ENCODE results near the gene CIITA.

Gene CIITA

GRCh38 chr16:10849736-10850477, 27.1 kb upstream of the CIITA start:
- DNase-seq (ENCODE audit: insufficient read length, low spot score): no peak
- FAIRE-seq: no peak

- DNase-seq (ENCODE audit: insufficient read length, low spot score): no peak
- FAIRE-seq: no peak
These were observed 26.5 kb upstream of the CIITA start for GRCh38 chr16:10850478-10850850.

DNA sequence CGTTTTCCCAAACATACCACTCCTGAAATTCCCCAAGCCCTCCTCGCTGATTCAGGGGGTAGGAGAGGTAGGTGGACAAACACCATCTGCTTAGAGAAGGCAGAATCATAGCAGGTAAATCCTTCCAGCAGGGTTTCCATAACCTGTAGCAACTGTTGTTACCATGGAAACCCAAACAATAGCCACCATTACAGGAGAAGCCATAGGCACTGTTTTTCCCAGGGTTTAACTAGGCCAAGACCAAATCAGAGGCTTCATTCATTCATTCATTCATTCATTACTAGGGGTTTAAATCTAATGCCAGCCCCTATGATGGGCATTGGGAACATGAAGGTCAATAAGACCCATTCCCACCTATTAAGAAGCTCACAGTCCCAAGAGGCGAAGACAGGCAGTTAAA, 25.5 kb upstream of the CIITA start:
- no peak for FAIRE-seq
- DNase-seq (ENCODE audit: insufficient read length, low spot score): no peak

GRCh38 chr16:10852286-10852685, 24.7 kb upstream of the CIITA start:
- FAIRE-seq (peak; percentile 39), DNase-seq (ENCODE audit: insufficient read length, low spot score) (no peak)

DNA sequence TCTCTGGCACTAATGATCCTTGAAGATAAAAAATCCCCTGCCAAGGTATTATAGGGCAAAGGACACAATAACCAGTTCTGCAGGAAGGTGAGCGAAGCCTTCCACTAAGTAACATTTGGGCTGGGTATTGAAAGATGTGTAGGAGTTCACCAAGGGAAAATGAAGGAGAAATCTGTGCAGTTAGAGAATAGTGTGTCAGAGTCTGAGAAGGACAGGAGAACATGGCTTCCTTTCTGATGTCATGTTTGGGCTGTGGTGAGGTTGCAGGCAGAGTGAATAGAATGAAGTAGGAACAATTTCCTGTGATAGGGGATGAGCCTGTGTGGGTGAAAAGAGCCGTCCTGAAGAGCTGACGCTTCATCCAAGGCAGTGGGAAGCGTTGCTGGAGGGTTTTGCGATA, 24.1 kb upstream of the CIITA start:
- no peak for DNase-seq (ENCODE audit: insufficient read length, low spot score)
- peak; percentile 66 for FAIRE-seq

DNA sequence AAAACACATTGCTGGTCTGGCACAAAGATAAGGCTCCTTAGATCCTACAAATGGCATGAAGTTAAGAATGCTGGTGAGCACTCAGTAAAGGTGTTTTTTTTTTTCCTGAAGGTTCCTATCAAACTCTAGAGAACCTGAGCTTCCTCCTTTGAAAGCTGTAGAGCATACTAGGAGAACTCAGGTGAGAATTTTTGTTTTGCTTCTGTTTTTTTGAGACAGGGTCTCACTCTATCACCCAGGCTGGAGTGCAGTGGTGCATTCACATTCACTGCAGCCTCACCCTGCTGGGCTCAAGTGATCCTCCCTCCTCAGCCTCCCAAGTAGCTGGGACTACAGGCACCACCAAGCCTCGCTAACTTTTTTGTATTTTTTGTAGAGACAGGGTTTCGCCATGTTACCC, 21.0 kb upstream of the CIITA start:
- no peak for DNase-seq (ENCODE audit: insufficient read length, low spot score)
- FAIRE-seq: no peak

DNA sequence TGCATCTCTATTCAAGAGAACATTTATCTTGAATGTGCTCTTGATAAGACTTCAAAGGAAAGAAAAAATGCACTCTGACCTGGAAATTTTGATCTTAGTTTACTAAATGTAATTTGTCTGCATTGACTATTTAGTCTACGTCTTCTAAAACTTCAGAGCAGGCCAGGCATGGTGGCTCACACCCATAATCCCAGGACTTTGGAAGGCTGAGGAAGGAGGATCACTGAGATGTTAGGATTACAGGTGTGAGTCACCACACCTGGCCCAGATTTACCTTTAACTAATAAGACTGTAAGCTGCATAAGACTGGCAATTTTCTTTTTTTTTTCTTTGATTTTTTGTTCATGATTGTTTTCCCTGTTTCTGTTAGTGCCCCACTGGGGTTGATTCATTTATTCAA, 18.8 kb upstream of the CIITA start:
- FAIRE-seq (no peak), DNase-seq (ENCODE audit: insufficient read length, low spot score) (no peak)

- FAIRE-seq: no peak
- no peak for DNase-seq (ENCODE audit: insufficient read length, low spot score)
These were observed 18.0 kb upstream of the CIITA start for GRCh38 chr16:10859020-10859419.

GRCh38 chr16:10859658-10860057, 17.3 kb upstream of the CIITA start:
- FAIRE-seq (no peak), DNase-seq (ENCODE audit: insufficient read length, low spot score) (no peak)

- DNase-seq (ENCODE audit: insufficient read length, low spot score) (no peak), FAIRE-seq (no peak)
These were observed 14.6 kb upstream of the CIITA start for GRCh38 chr16:10862438-10862837.

- no peak for DNase-seq (ENCODE audit: insufficient read length, low spot score)
- no peak for FAIRE-seq
These were observed 10.7 kb upstream of the CIITA start for GRCh38 chr16:10865991-10866966.

- FAIRE-seq (peak; percentile 31), DNase-seq (ENCODE audit: insufficient read length, low spot score) (no peak)
These were observed 9.8 kb upstream of the CIITA start for GRCh38 chr16:10867199-10867598.

DNA sequence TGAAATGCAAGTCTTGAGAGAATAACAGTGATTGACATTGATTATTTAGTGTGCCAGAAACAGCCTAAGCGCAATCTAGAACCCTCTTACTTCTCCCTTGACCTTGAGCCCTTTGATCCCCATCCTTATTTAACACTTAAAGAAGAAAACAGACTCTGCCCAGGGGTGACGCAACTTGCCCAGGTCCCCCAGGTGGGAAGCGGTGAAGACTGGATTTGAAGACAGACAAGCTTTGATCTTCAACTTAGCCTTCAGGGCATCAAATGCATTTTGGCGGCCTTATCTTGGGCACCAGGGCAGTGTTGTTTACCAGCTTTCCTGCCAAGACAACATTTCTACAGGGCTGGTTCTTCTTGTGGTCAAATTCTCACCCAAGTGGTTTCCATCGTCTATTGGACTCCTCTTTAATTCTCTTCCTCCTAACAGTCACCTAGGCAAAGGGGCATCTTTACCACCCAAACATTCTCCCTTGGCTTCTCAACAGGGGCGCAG, 8.9 kb upstream of the CIITA start:
- DNase-seq (ENCODE audit: insufficient read length, low spot score) (no peak), FAIRE-seq (no peak)

- FAIRE-seq (peak; percentile 91), DNase-seq (ENCODE audit: insufficient read length, low spot score) (peak; percentile 41)
These were observed 8.2 kb upstream of the CIITA start for GRCh38 chr16:10868596-10869469.

GRCh38 chr16:10870137-10870776, 6.7 kb upstream of the CIITA start:
- no peak for DNase-seq (ENCODE audit: insufficient read length, low spot score)
- FAIRE-seq: peak; percentile 90

GRCh38 chr16:10870808-10871156, 6.2 kb upstream of the CIITA start:
- DNase-seq (ENCODE audit: insufficient read length, low spot score) (no peak), FAIRE-seq (no peak)

GRCh38 chr16:10871157-10871991, 5.6 kb upstream of the CIITA start:
- DNase-seq (ENCODE audit: insufficient read length, low spot score): peak; percentile 27
- peak; percentile 97 for FAIRE-seq

DNA sequence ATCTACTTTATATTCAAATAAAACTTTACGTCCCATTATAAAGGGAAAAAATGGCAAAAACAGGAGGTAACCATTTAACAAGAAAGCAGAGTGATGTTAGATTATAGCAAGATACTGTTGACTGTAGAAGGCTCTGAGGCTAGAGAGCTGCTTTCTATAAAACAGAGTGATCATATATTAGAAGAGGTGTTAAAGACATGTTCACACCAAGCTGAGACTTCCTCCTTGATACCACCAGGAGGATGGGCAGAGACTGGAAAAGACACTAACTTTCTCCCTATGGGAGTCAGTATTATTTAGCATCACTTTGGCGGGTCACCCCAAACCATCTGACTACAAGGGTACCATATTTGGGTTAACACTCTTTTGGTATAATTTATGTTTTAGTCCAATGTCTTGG, 687 bp upstream of the CIITA start:
- DNase-seq (ENCODE audit: insufficient read length, low spot score): no peak
- FAIRE-seq: peak; percentile 26

GRCh38 chr16:10877472-10877946, 507 bp downstream of the CIITA start:
- FAIRE-seq: no peak
- no peak for DNase-seq (ENCODE audit: insufficient read length, low spot score)

- FAIRE-seq (no peak), DNase-seq (ENCODE audit: insufficient read length, low spot score) (no peak)
These were observed 1.3 kb downstream of the CIITA start for GRCh38 chr16:10878328-10878643.
